ENCODE data around the gene EHMT1. TPM values are rescaled to one million over a fixed set of nuclear protein-coding genes. Genes with fewer than 3 reads are reported as not detected.

Gene EHMT1
- total and polyA plus RNA-seq, 4 experiments from 2014 or later: 6.7 to 118 (median 67.5) TPM

GRCh38 chr9:137671196-137671538, 52.4 kb downstream of the EHMT1 start:
- Histone ChIP-seq H3K36me3 (ENCODE audit: insufficient read depth, low read length) (no peaks in the 10 kb centered on the region), H3K27ac (ENCODE audit: low read depth, low read length) (no peak overlapping the region), H3K9me3 (ENCODE audit: control insufficient read depth in 1 of 2, low read length in 2 of 2) (no peaks in the 10 kb centered on the region), H3K4me1 (ENCODE audit: insufficient read depth, low read length) (peaks cover 33% of the 10 kb centered on the region), H3K4me3 (ENCODE audit: low read length in 2 of 2) (no peak overlapping the region), H3K27me3 (ENCODE audit: insufficient read depth, low read length) (no peaks in the 10 kb centered on the region)
- DNase-seq: no peak
- H3K4me3 Mint-ChIP-seq: no peak overlapping the region
- POLR2A ChIA-PET (ENCODE audit: partially characterized antibody): no interaction called here
- no peaks in the 10 kb centered on the region for H3K9me3 Mint-ChIP-seq
- intact Hi-C loops (cut with micrococcal nuclease): loop anchor here (10.0 kb wide), 3 partner anchors 104 to 474 kb away; no protein-coding TSS in a partner anchor
- no peak overlapping the region for H3K27ac Mint-ChIP-seq
- H3K36me3 Mint-ChIP-seq: peaks cover 32% of the 10 kb centered on the region in 2 donors
- no peaks in the 10 kb centered on the region for H3K27me3 Mint-ChIP-seq
- H3K4me1 Mint-ChIP-seq: peaks cover 31 to 81% (median 59%) of the 10 kb centered on the region in 4 donors
- CTCF ChIA-PET (ENCODE audit: partially characterized antibody): interaction anchor here (0.7 to 1.5 kb wide), 5 partner anchors 9 to 47 kb away, joined by 3 to 4 read pairs (median 3); no protein-coding TSS in a partner anchor

GRCh38 chr9:137671721-137672120, 52.9 kb downstream of the EHMT1 start:
- no peaks in the 10 kb centered on the region for H3K9me3 ChIP-seq (ENCODE audit: control insufficient read depth in 1 of 2, low read length in 2 of 2)
- DNase-seq: no peak
- no peaks in the 10 kb centered on the region for H3K36me3 ChIP-seq (ENCODE audit: insufficient read depth, low read length)
- Mint-ChIP-seq H3K27me3 (no peaks in the 10 kb centered on the region), H3K4me3 (no peak overlapping the region), H3K27ac (peak overlapping the region in 1 of 7 donors; percentile 34), H3K36me3 (peaks cover 31 to 32% of the 10 kb centered on the region in 2 donors), H3K9me3 (no peaks in the 10 kb centered on the region), H3K4me1 (peaks cover 29 to 76% (median 59%) of the 10 kb centered on the region in 4 donors)
- ChIA-PET CTCF (ENCODE audit: partially characterized antibody) (interaction anchor here (0.7 to 1.5 kb wide), 5 partner anchors 9 to 46 kb away, joined by 3 to 4 read pairs (median 3); no protein-coding TSS in a partner anchor), POLR2A (ENCODE audit: partially characterized antibody) (no interaction called here)
- peaks cover 28% of the 10 kb centered on the region for H3K4me1 ChIP-seq (ENCODE audit: insufficient read depth, low read length)
- H3K4me3 ChIP-seq (ENCODE audit: low read length in 2 of 2): no peak overlapping the region
- no peaks in the 10 kb centered on the region for H3K27me3 ChIP-seq (ENCODE audit: insufficient read depth, low read length)
- no peak overlapping the region for H3K27ac ChIP-seq (ENCODE audit: low read depth, low read length)
- intact Hi-C loops (cut with micrococcal nuclease): loop anchor here (10.0 kb wide), 3 partner anchors 103 to 473 kb away; no protein-coding TSS in a partner anchor

DNA sequence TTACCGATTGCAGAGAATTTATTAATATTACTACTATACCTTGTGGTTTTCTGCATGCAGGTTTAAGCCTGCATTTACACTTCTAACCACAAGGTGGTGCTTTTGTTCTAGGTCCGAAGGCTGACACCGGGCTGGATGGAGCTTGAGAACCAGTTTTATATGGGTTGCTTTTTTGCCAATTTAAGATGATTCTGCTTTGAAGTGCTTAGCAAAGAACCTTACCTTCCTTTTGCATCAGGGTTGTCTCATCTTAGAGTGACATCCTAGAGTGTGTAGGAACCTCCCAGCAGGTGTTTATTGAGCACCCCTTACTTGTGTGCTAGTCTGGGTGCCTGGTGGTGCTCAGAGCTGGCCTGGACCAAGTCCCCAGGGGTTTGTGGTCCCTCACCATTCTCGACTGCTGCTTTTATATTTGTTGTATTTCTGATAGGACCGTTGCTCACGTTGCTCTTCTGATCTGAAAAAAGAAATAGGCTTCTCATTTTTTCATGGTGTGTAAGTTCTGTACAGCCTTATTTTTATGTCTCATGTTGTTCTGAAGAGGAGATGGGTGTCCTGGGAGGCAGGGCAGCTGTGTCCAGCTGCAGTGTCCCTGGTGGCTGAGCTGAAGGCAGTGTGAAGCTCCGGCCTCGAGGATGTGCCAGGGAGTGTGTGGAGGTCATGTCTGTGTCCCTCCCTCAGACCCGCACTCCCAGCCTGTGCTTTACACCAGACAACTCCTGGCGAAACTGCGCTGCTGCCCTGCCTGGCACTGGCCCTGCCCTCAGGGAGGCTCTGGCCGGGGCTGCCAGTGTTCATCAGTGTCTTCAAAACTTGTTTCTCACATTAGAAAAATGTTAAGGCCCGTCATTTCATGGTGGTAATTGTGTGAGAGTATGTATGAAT, 54.3 kb downstream of the EHMT1 start:
- no peaks in the 10 kb centered on the region for H3K9me3 Mint-ChIP-seq
- Histone ChIP-seq H3K36me3 (ENCODE audit: insufficient read depth, low read length) (no peaks in the 10 kb centered on the region), H3K4me3 (ENCODE audit: low read length in 2 of 2) (no peak overlapping the region), H3K27ac (ENCODE audit: low read depth, low read length) (no peak overlapping the region), H3K9me3 (ENCODE audit: control insufficient read depth in 1 of 2, low read length in 2 of 2) (no peaks in the 10 kb centered on the region), H3K27me3 (ENCODE audit: insufficient read depth, low read length) (no peaks in the 10 kb centered on the region), H3K4me1 (ENCODE audit: insufficient read depth, low read length) (peaks cover 17% of the 10 kb centered on the region)
- ChIA-PET CTCF (ENCODE audit: partially characterized antibody) (interaction anchor here (0.6 to 1.5 kb wide), 16 partner anchors 9 to 148 kb away, joined by 3 to 6 read pairs (median 3); no protein-coding TSS in a partner anchor), POLR2A (ENCODE audit: partially characterized antibody) (no interaction called here)
- peak overlapping the region in 5 of 7 donors; percentile 33 to 78 (median 43) for H3K27ac Mint-ChIP-seq
- peaks cover 24 to 62% (median 51%) of the 10 kb centered on the region in 4 donors for H3K4me1 Mint-ChIP-seq
- intact Hi-C loops (cut with micrococcal nuclease): loop anchor here (10.0 kb wide), 3 partner anchors 102 to 472 kb away; no protein-coding TSS in a partner anchor
- H3K4me3 Mint-ChIP-seq: no peak overlapping the region
- DNase-seq: peak; percentile 48 to 63 (median 60)
- no peaks in the 10 kb centered on the region for H3K27me3 Mint-ChIP-seq
- peaks cover 24 to 30% of the 10 kb centered on the region in 2 donors for H3K36me3 Mint-ChIP-seq

- Mint-ChIP-seq H3K36me3 (peaks cover 23 to 30% of the 10 kb centered on the region in 2 donors), H3K4me1 (peaks cover 24 to 60% (median 51%) of the 10 kb centered on the region in 4 donors), H3K27me3 (no peaks in the 10 kb centered on the region), H3K9me3 (no peaks in the 10 kb centered on the region), H3K27ac (peak overlapping the region in 1 of 7 donors; percentile 13), H3K4me3 (no peak overlapping the region)
- intact Hi-C loops (cut with micrococcal nuclease): loop anchor here (10.0 kb wide), 3 partner anchors 101 to 471 kb away; no protein-coding TSS in a partner anchor
- CTCF ChIA-PET (ENCODE audit: partially characterized antibody): interaction anchor here (1.1 to 1.5 kb wide), 5 partner anchors 10 to 98 kb away, joined by 3 to 5 read pairs (median 3); no protein-coding TSS in a partner anchor
- Histone ChIP-seq H3K4me3 (ENCODE audit: low read length in 2 of 2) (no peak overlapping the region), H3K36me3 (ENCODE audit: insufficient read depth, low read length) (no peaks in the 10 kb centered on the region), H3K4me1 (ENCODE audit: insufficient read depth, low read length) (peaks cover 17% of the 10 kb centered on the region), H3K27me3 (ENCODE audit: insufficient read depth, low read length) (no peaks in the 10 kb centered on the region), H3K27ac (ENCODE audit: low read depth, low read length) (no peak overlapping the region), H3K9me3 (ENCODE audit: control insufficient read depth in 1 of 2, low read length in 2 of 2) (no peaks in the 10 kb centered on the region)
- no peak for DNase-seq
- POLR2A ChIA-PET (ENCODE audit: partially characterized antibody): no interaction called here
These were observed 55.1 kb downstream of the EHMT1 start for GRCh38 chr9:137673886-137674285.

GRCh38 chr9:137674307-137674975, 55.6 kb downstream of the EHMT1 start:
- ChIA-PET POLR2A (ENCODE audit: partially characterized antibody) (no interaction called here), CTCF (ENCODE audit: partially characterized antibody) (no interaction called here)
- H3K9me3 Mint-ChIP-seq: no peaks in the 10 kb centered on the region

GRCh38 chr9:137674976-137675320, 56.1 kb downstream of the EHMT1 start:
- DNase-seq: no peak
- Histone ChIP-seq H3K4me1 (ENCODE audit: insufficient read depth, low read length) (peaks cover 17% of the 10 kb centered on the region), H3K27ac (ENCODE audit: low read depth, low read length) (no peak overlapping the region), H3K36me3 (ENCODE audit: insufficient read depth, low read length) (no peaks in the 10 kb centered on the region), H3K27me3 (ENCODE audit: insufficient read depth, low read length) (no peaks in the 10 kb centered on the region), H3K4me3 (ENCODE audit: low read length in 2 of 2) (no peak overlapping the region), H3K9me3 (ENCODE audit: control insufficient read depth in 1 of 2, low read length in 2 of 2) (no peaks in the 10 kb centered on the region)
- Mint-ChIP-seq H3K36me3 (peaks cover 25 to 29% of the 10 kb centered on the region in 2 donors), H3K4me1 (peaks cover 24 to 61% (median 53%) of the 10 kb centered on the region in 4 donors), H3K9me3 (no peaks in the 10 kb centered on the region), H3K27me3 (no peaks in the 10 kb centered on the region), H3K27ac (no peak overlapping the region), H3K4me3 (no peak overlapping the region)
- intact Hi-C loops (cut with micrococcal nuclease): loop anchor here (10.0 kb wide), 3 partner anchors 100 to 470 kb away; no protein-coding TSS in a partner anchor
- ChIA-PET CTCF (ENCODE audit: partially characterized antibody) (no interaction called here), POLR2A (ENCODE audit: partially characterized antibody) (no interaction called here)

More at GRCh38 chr9:137674307-137674975, 55.6 kb downstream of the EHMT1 start:
- Mint-ChIP-seq H3K27ac (peak overlapping the region in 4 of 7 donors; percentile 12 to 22 (median 13)), H3K4me3 (no peak overlapping the region), H3K4me1 (peaks cover 21 to 60% (median 51%) of the 10 kb centered on the region in 4 donors), H3K27me3 (no peaks in the 10 kb centered on the region), H3K36me3 (peaks cover 22 to 28% of the 10 kb centered on the region in 2 donors)
- H3K9me3 ChIP-seq (ENCODE audit: control insufficient read depth in 1 of 2, low read length in 2 of 2): no peaks in the 10 kb centered on the region
- intact Hi-C loops (cut with micrococcal nuclease): loop anchor here (10.0 kb wide), 3 partner anchors 100 to 470 kb away; no protein-coding TSS in a partner anchor
- no peak for DNase-seq
- no peaks in the 10 kb centered on the region for H3K27me3 ChIP-seq (ENCODE audit: insufficient read depth, low read length)
- no peak overlapping the region for H3K4me3 ChIP-seq (ENCODE audit: low read length in 2 of 2)
- no peaks in the 10 kb centered on the region for H3K36me3 ChIP-seq (ENCODE audit: insufficient read depth, low read length)
- peaks cover 17% of the 10 kb centered on the region for H3K4me1 ChIP-seq (ENCODE audit: insufficient read depth, low read length)
- no peak overlapping the region for H3K27ac ChIP-seq (ENCODE audit: low read depth, low read length)

Data from CD4-positive, alpha-beta memory T cell (primary cell).